HG03060 (cell line): ENCODE results near the gene CNNM1.

Experiments used
- ATAC-seq: cut with Tn5 transposase; IDR thresholded peaks from one replicate; pipeline ENCODE4 v1.9.1; 2021; ENCODE audit warnings: low read depth, moderate number of reproducible peaks; ENCODE audit not compliant: unreplicated experiment

The CNNM1 gene

GRCh38 chr10:99410876-99411275, 81.7 kb downstream of the CNNM1 start:
- no peak for ATAC-seq

GRCh38 chr10:99411546-99411945, 82.4 kb downstream of the CNNM1 start:
- ATAC-seq = no peak

- no peak for ATAC-seq
Measured at GRCh38 chr10:99412099-99412498, 82.9 kb downstream of the CNNM1 start.

- ATAC-seq = no peak
Measured at GRCh38 chr10:99418910-99419624, 89.9 kb downstream of the CNNM1 start.

GRCh38 chr10:99419688-99420087, 90.5 kb downstream of the CNNM1 start:
- no peak for ATAC-seq

- ATAC-seq = no peak
Measured at GRCh38 chr10:99421233-99421739, 92.1 kb downstream of the CNNM1 start.

- no peak for ATAC-seq
Measured at GRCh38 chr10:99422529-99423096, 93.5 kb downstream of the CNNM1 start.

- no peak for ATAC-seq
Measured at GRCh38 chr10:99424656-99425055, 95.5 kb downstream of the CNNM1 start.

- ATAC-seq = no peak
Measured at GRCh38 chr10:99425204-99425603, 96.0 kb downstream of the CNNM1 start.

- no peak for ATAC-seq
Measured at GRCh38 chr10:99426689-99427088, 97.5 kb downstream of the CNNM1 start.

- no peak for ATAC-seq
Measured at GRCh38 chr10:99427566-99428190, 98.5 kb downstream of the CNNM1 start.

- no peak for ATAC-seq
Measured at GRCh38 chr10:99429517-99430095, 100.5 kb downstream of the CNNM1 start.

GRCh38 chr10:99430116-99430450, 100.9 kb downstream of the CNNM1 start:
- ATAC-seq = no peak

- ATAC-seq = peak; percentile 97
Measured at GRCh38 chr10:99430451-99431189, 101.5 kb downstream of the CNNM1 start, which contains the start of gene GOT1. GOT1 (minus strand) TSS chr10:99430624; CDS start chr10:99430565, 59 bp downstream.

- no peak for ATAC-seq
Measured at GRCh38 chr10:99431190-99431760, 102.1 kb downstream of the CNNM1 start.

- ATAC-seq = no peak
Measured at GRCh38 chr10:99432047-99432446, 102.9 kb downstream of the CNNM1 start.

GRCh38 chr10:99432881-99433280, 103.7 kb downstream of the CNNM1 start:
- ATAC-seq = no peak

- ATAC-seq = no peak
Measured at GRCh38 chr10:99433378-99434020, 104.3 kb downstream of the CNNM1 start.

GRCh38 chr10:99435986-99436638, 107.0 kb downstream of the CNNM1 start:
- no peak for ATAC-seq
